OCI-LY7 (cell line): ENCODE results near the gene ABCC1. TPM values are rescaled to one million over a fixed set of nuclear protein-coding genes. Genes with fewer than 3 reads are reported as not detected.

Experiments
- BruUV-seq: library from RNA; stranded (reverse); fragments of 400-500 nt; replicated peaks from 2 replicates; lab custom pipeline; 2021; lab: Mats Ljungman, UMichigan
- CTCF ChIA-PET: fragments of 300-600 bp; sonication (Branson Sonifier 250); formaldehyde crosslinking; loops from one replicate; lab custom pipeline; 2022; ENCODE audit warnings: antibody characterized with exemption; ENCODE audit not compliant: unreplicated experiment; lab: Charles Lee
- POLR2A ChIA-PET: fragments of 300-600 bp; sonication (Branson Sonifier 250); formaldehyde crosslinking; loops from one replicate; lab custom pipeline; 2022; ENCODE audit warnings: antibody characterized with exemption; lab: Charles Lee
- DNase-seq: peaks from one replicate; pipeline ENCODE4 v3.0.0-alpha.2; 2015; ENCODE audit warnings: low spot score
- H2AFZ ChIP-seq: fragments of 200-600 bp; sonication (generic), shearing (Covaris generic); 2 replicates; pipeline ENCODE4 v1.6.1; 2014; ENCODE audit warnings: mild to moderate bottlenecking, antibody characterized with exemption, low read length, moderate library complexity
- H3K27ac ChIP-seq: fragments of 200-600 bp; sonication (generic); 2 replicates; pipeline ENCODE4 v1.5.1; 2014; ENCODE audit warnings: mixed run types, low read depth, mild to moderate bottlenecking, moderate library complexity, low read length, inconsistent platforms; ENCODE audit not compliant: poor library complexity, severe bottlenecking
- H3K36me3 ChIP-seq: fragments of 200-600 bp; sonication (generic); 2 replicates; pipeline ENCODE4 v1.6.1; 2014; ENCODE audit warnings: mild to moderate bottlenecking, antibody characterized with exemption, low read length, moderate library complexity, mixed read lengths; ENCODE audit not compliant: insufficient read depth
- H3K4me1 ChIP-seq: fragments of 200-600 bp; sonication (generic); 2 replicates; pipeline ENCODE4 v1.5.1; 2014; ENCODE audit warnings: mild to moderate bottlenecking, low read length; ENCODE audit not compliant: insufficient read depth, poor library complexity, severe bottlenecking
- H3K4me2 ChIP-seq: fragments of 200-600 bp; sonication (generic); 2 replicates; pipeline ENCODE4 v1.6.1; 2014; ENCODE audit warnings: mild to moderate bottlenecking, low read length
- H3K4me3 ChIP-seq: fragments of 200-600 bp; sonication (generic); 2 replicates; pipeline ENCODE4 v1.5.1; 2014; ENCODE audit warnings: mild to moderate bottlenecking, low read depth, low read length; ENCODE audit not compliant: poor library complexity, severe bottlenecking
- H3K79me2 ChIP-seq: fragments of 200-600 bp; sonication (generic); 2 replicates; pipeline ENCODE4 v1.6.1; 2016; ENCODE audit warnings: low read depth, mild to moderate bottlenecking, low read length, moderate library complexity, mixed read lengths; ENCODE audit not compliant: insufficient read depth
- H3K9me2 ChIP-seq: fragments of 200-600 bp; sonication (generic); 2 replicates; pipeline ENCODE4 v1.6.1; 2016; ENCODE audit warnings: mild to moderate bottlenecking, low read length, mixed read lengths; ENCODE audit not compliant: insufficient read depth
- H3K9me3 ChIP-seq: fragments of 200-600 bp; sonication (generic); 2 replicates; pipeline ENCODE4 v1.6.1; 2014; ENCODE audit warnings: mild to moderate bottlenecking, mixed run types, low read length, mixed read lengths
- H4K20me1 ChIP-seq: fragments of 200-600 bp; sonication (generic); 2 replicates; pipeline ENCODE4 v1.6.1; 2014; ENCODE audit warnings: mild to moderate bottlenecking, antibody characterized with exemption, low read length, moderate library complexity, mixed read lengths; ENCODE audit not compliant: insufficient read depth
- CTCF ChIP-seq: fragments of 200-600 bp; sonication (generic); conservative IDR thresholded peaks from 2 replicates; pipeline ENCODE4 v1.5.1; 2014; ENCODE audit warnings: mild to moderate bottlenecking, antibody characterized with exemption, low read length, moderate library complexity, mixed read lengths
- EZH2phosphoT487 ChIP-seq: fragments of 200-600 bp; sonication (generic); IDR thresholded peaks from 2 replicates; pipeline ENCODE4 v1.6.1; 2018; ENCODE audit warnings: low read depth, borderline replicate concordance, mild to moderate bottlenecking, mixed run types, antibody characterized with exemption, low read length, moderate library complexity, mixed read lengths
- intact Hi-C: fragments of 100-400 bp; cut with micrococcal nuclease; formaldehyde crosslinking; loops from one replicate; pipeline ENCODE4 v1.10.0; 2022; ENCODE audit not compliant: unreplicated experiment
- total RNA-seq, 2 experiments: library from RNA; depleted of rRNA in 1 of 2; stranded (reverse); fragments of >200 nt in 1 of 2; shearing (Covaris generic) in 1 of 2; gene quantifications; 2 replicates each; pipeline ENCODE4 v1.2.3, GENCODE V29; 2014 to 2022

The ABCC1 gene
- total RNA-seq, 2 experiments from 2014 or later = 39.9 to 71.8 TPM

GRCh38 chr16:16108759-16109158 lies 159.3 kb downstream of the ABCC1 start:
- H3K9me3 ChIP-seq = no peaks in the 10 kb centered on the region; the same call in 1 of the 2 replicates
- H2AFZ ChIP-seq = no peak overlapping the region
- H3K36me3 ChIP-seq = peaks cover 82% of the 10 kb centered on the region
- no peaks in the 10 kb centered on the region for H3K9me2 ChIP-seq
- BruUV-seq = no TSS peak
- no peak for TF ChIP-seq CTCF
- TF ChIP-seq EZH2phosphoT487 = no peak
- no peaks in the 10 kb centered on the region for H4K20me1 ChIP-seq
- H3K4me1 ChIP-seq = peaks cover 52% of the 10 kb centered on the region
- H3K4me2 ChIP-seq = no peak overlapping the region
- ChIA-PET CTCF (interaction anchor here (1.2 kb wide), 1 partner anchor 15 kb away, joined by 3 read pairs; no protein-coding TSS in a partner anchor), POLR2A (interaction anchor here (0.6 to 1.2 kb wide), 5 partner anchors 12 to 321 kb away, joined by 3 to 5 read pairs (median 3); no protein-coding TSS in a partner anchor)
- DNase-seq = no peak
- intact Hi-C loops = loop anchor here (10.0 kb wide), 1 partner anchor 464 kb away; the partner anchor contains the start of gene MARF1
- H3K27ac ChIP-seq = peak overlapping the region; percentile 33
- peaks cover 12% of the 10 kb centered on the region; the same call in 1 of the 2 replicates for H3K79me2 ChIP-seq
- H3K4me3 ChIP-seq = no peak overlapping the region

GRCh38 chr16:16109453-16110110 lies 160.2 kb downstream of the ABCC1 start:
- POLR2A ChIA-PET = interaction anchor here (0.6 to 1.2 kb wide), 3 partner anchors 13 to 162 kb away, joined by 3 to 5 read pairs (median 3); no protein-coding TSS in a partner anchor
- no peak for DNase-seq
- intact Hi-C loops = loop anchor here (10.0 kb wide), 1 partner anchor 465 kb away; the partner anchor contains the start of gene MARF1
- CTCF ChIA-PET = interaction anchor here (1.2 kb wide), 1 partner anchor 16 kb away, joined by 3 read pairs; no protein-coding TSS in a partner anchor
- no peaks in the 10 kb centered on the region for H3K9me3 ChIP-seq
- H3K9me2 ChIP-seq = no peaks in the 10 kb centered on the region
- no peak overlapping the region for H3K4me2 ChIP-seq
- TF ChIP-seq EZH2phosphoT487 = no peak
- TF ChIP-seq CTCF = no peak
- H2AFZ ChIP-seq = no peak overlapping the region
- peaks cover 44% of the 10 kb centered on the region for H3K4me1 ChIP-seq
- H3K36me3 ChIP-seq = peaks cover 82% of the 10 kb centered on the region
- no TSS peak for BruUV-seq
- H3K4me3 ChIP-seq = no peak overlapping the region
- H4K20me1 ChIP-seq = no peaks in the 10 kb centered on the region
- no peak overlapping the region for H3K27ac ChIP-seq
- H3K79me2 ChIP-seq = peaks cover 12% of the 10 kb centered on the region; the same call in 1 of the 2 replicates

GRCh38 chr16:16110111-16110490 lies 160.7 kb downstream of the ABCC1 start:
- CTCF ChIA-PET = no interaction called here
- no TSS peak for BruUV-seq
- no peaks in the 10 kb centered on the region for H3K9me3 ChIP-seq
- POLR2A ChIA-PET = no interaction called here
- H3K36me3 ChIP-seq = peaks cover 87% of the 10 kb centered on the region
- H3K9me2 ChIP-seq = no peaks in the 10 kb centered on the region
- H4K20me1 ChIP-seq = no peaks in the 10 kb centered on the region
- H3K4me3 ChIP-seq = no peak overlapping the region
- TF ChIP-seq CTCF (no peak), EZH2phosphoT487 (no peak)
- no peak overlapping the region for H2AFZ ChIP-seq
- no peak overlapping the region for H3K4me2 ChIP-seq
- peaks cover 39% of the 10 kb centered on the region for H3K4me1 ChIP-seq
- intact Hi-C loops = no loop called here
- peaks cover 12% of the 10 kb centered on the region; the same call in 1 of the 2 replicates for H3K79me2 ChIP-seq
- no peak for DNase-seq
- no peak overlapping the region for H3K27ac ChIP-seq
